H9 (cell line): Measurements from ENCODE around the gene PKP3. TPM values are rescaled to one million over a fixed set of nuclear protein-coding genes. Genes with fewer than 3 reads are reported as not detected.

Source experiments
- DNase-seq: peaks from one replicate; pipeline ENCODE4 v3.0.0-alpha.2; 2017
- H2AFZ ChIP-seq: one replicate; pipeline ENCODE4 v1.6.1; 2013; ENCODE audit warnings: mild to moderate bottlenecking, low read length, control low read depth, moderate library complexity
- H2AK5ac ChIP-seq: 2 replicates; pipeline ENCODE4 v1.6.1; 2013; ENCODE audit warnings: low read length, control low read depth, mixed read lengths; ENCODE audit not compliant: insufficient read length
- H2BK120ac ChIP-seq: one replicate; pipeline ENCODE4 v1.6.1; 2013; ENCODE audit warnings: low read depth, mild to moderate bottlenecking, low read length, control low read depth, inconsistent platforms; ENCODE audit not compliant: poor library complexity, severe bottlenecking
- H2BK12ac ChIP-seq: 2 replicates; pipeline ENCODE4 v1.6.1; 2013; ENCODE audit warnings: low read length, control low read depth, mixed read lengths, low read depth; ENCODE audit not compliant: insufficient read length
- H2BK15ac ChIP-seq: 2 replicates; pipeline ENCODE4 v1.6.1; 2013; ENCODE audit warnings: low read depth, low read length, control low read depth
- H2BK20ac ChIP-seq: one replicate; pipeline ENCODE4 v1.6.1; 2013; ENCODE audit warnings: low read depth, mild to moderate bottlenecking, low read length, control low read depth, inconsistent platforms; ENCODE audit not compliant: poor library complexity, severe bottlenecking
- H2BK5ac ChIP-seq: 2 replicates; pipeline ENCODE4 v1.6.1; 2013; ENCODE audit warnings: low read length, control low read depth, mixed read lengths; ENCODE audit not compliant: insufficient read length
- H3K14ac ChIP-seq: 2 replicates; pipeline ENCODE4 v1.6.1; 2013; ENCODE audit warnings: low read length, control low read depth; ENCODE audit not compliant: insufficient read depth
- H3K18ac ChIP-seq: 2 replicates; pipeline ENCODE4 v1.6.1; 2013; ENCODE audit warnings: low read depth, mild to moderate bottlenecking, mixed read lengths, low read length, control low read depth; ENCODE audit not compliant: insufficient read length
- H3K23ac ChIP-seq: 2 replicates; pipeline ENCODE4 v1.6.1; 2013; ENCODE audit warnings: low read length, control low read depth, mixed read lengths, low read depth; ENCODE audit not compliant: insufficient read length
- H3K23me2 ChIP-seq: 2 replicates; pipeline ENCODE4 v1.6.1; 2013; ENCODE audit warnings: low read depth, mild to moderate bottlenecking, mixed read lengths, low read length, control low read depth; ENCODE audit not compliant: insufficient read length, poor library complexity, severe bottlenecking
- H3K27ac ChIP-seq: 2 replicates; pipeline ENCODE4 v1.5.1; 2013; ENCODE audit warnings: low read length, control low read depth, mixed read lengths, low read depth; ENCODE audit not compliant: insufficient read length
- H3K27me3 ChIP-seq: 2 replicates; pipeline ENCODE4 v1.6.1; 2013; ENCODE audit warnings: low read length, control low read depth, inconsistent platforms; ENCODE audit not compliant: insufficient read depth
- H3K4ac ChIP-seq: 2 replicates; pipeline ENCODE4 v1.6.1; 2013; ENCODE audit warnings: low read depth, mild to moderate bottlenecking, control low read depth, inconsistent platforms, low read length, moderate library complexity
- H3K4me1 ChIP-seq: 2 replicates; pipeline ENCODE4 v1.6.1; 2013; ENCODE audit warnings: low read length, control low read depth, inconsistent platforms; ENCODE audit not compliant: insufficient read depth
- H3K4me2 ChIP-seq: 2 replicates; pipeline ENCODE4 v1.6.1; 2013; ENCODE audit warnings: low read length, control low read depth, mixed read lengths; ENCODE audit not compliant: insufficient read length, insufficient read depth
- H3K56ac ChIP-seq: 2 replicates; pipeline ENCODE4 v1.6.1; 2013; ENCODE audit warnings: low read depth, mild to moderate bottlenecking, mixed read lengths, low read length, control low read depth; ENCODE audit not compliant: insufficient read length
- H3K79me1 ChIP-seq: 2 replicates; pipeline ENCODE4 v1.6.1; 2013; ENCODE audit warnings: low read depth, mild to moderate bottlenecking, moderate library complexity, low read length, control low read depth, inconsistent platforms; ENCODE audit not compliant: insufficient read depth, poor library complexity, severe bottlenecking
- H3K79me2 ChIP-seq: 2 replicates; pipeline ENCODE4 v1.6.1; 2013; ENCODE audit warnings: low read length, control low read depth, inconsistent platforms; ENCODE audit not compliant: insufficient read depth
- H3K9ac ChIP-seq: 2 replicates; pipeline ENCODE4 v1.6.1; 2013; ENCODE audit warnings: low read length, control low read depth, mixed read lengths; ENCODE audit not compliant: insufficient read length; ENCODE audit errors: extremely low read depth
- H3K9me3 ChIP-seq: one replicate; pipeline ENCODE4 v1.6.1; 2013; ENCODE audit warnings: low read depth, low read length, inconsistent platforms; ENCODE audit not compliant: control insufficient read depth
- H3T11ph ChIP-seq: one replicate; pipeline ENCODE4 v1.6.1; 2013; ENCODE audit warnings: mild to moderate bottlenecking, low read length, control low read depth, inconsistent platforms
- H4K20me1 ChIP-seq: one replicate; pipeline ENCODE4 v1.6.1; 2013; ENCODE audit not compliant: control insufficient read depth, insufficient read length, insufficient read depth
- H4K5ac ChIP-seq: 2 replicates; pipeline ENCODE4 v1.6.1; 2013; ENCODE audit warnings: low read depth, mild to moderate bottlenecking, mixed read lengths, low read length, control low read depth; ENCODE audit not compliant: insufficient read length
- H4K8ac ChIP-seq: replicated peaks from 2 replicates; pipeline ENCODE4 v1.6.1; 2013; ENCODE audit warnings: low read length, control low read depth, mixed read lengths, low read depth; ENCODE audit not compliant: insufficient read length
- H4K91ac ChIP-seq: 2 replicates; pipeline ENCODE4 v1.6.1; 2013; ENCODE audit warnings: low read depth, mild to moderate bottlenecking, moderate library complexity, mixed read lengths, low read length, control low read depth; ENCODE audit not compliant: insufficient read length
- H3K27ac Mint-ChIP-seq, 3 experiments: 2 replicates in 2 of 3; 3 replicates in 1 of 3; pipeline ENCODE4 v1.8.0; 2020 to 2021; ENCODE audit warnings: mixed read lengths in 3 of 3, mild to moderate bottlenecking in 1 of 3, moderate library complexity in 1 of 3
- H3K27me3 Mint-ChIP-seq: 2 replicates; pipeline ENCODE4 v1.8.0; 2021; ENCODE audit warnings: low read depth, mild to moderate bottlenecking, moderate library complexity, mixed read lengths
- H3K36me3 Mint-ChIP-seq, 3 experiments: 2 replicates in 2 of 3; 3 replicates in 1 of 3; pipeline ENCODE4 v1.8.0; 2020 to 2021; ENCODE audit warnings: low read depth in 3 of 3, mixed read lengths in 3 of 3; ENCODE audit not compliant: insufficient read depth in 1 of 3
- H3K4me1 Mint-ChIP-seq, 2 experiments: 2 replicates each; pipeline ENCODE4 v1.8.0; 2020; ENCODE audit warnings: mixed read lengths in 2 of 2
- H3K4me3 Mint-ChIP-seq, 2 experiments: 2 replicates in 1 of 2; 3 replicates in 1 of 2; pipeline ENCODE4 v1.8.0; 2020 to 2021; ENCODE audit warnings: mild to moderate bottlenecking in 2 of 2, mixed read lengths in 2 of 2, moderate library complexity in 1 of 2
- H3K9me3 Mint-ChIP-seq, 2 experiments: 2 replicates in 1 of 2; 3 replicates in 1 of 2; pipeline ENCODE4 v1.8.0; 2020; ENCODE audit warnings: mild to moderate bottlenecking in 2 of 2, mixed read lengths in 2 of 2, moderate library complexity in 1 of 2
- WGBS: extraction: QIAGEN DNeasy Blood & Tissue Kit; methylation state at CpG from one replicate; pipeline ENCODE4 v1.1.7; 2013; ENCODE audit warnings: missing lambda C conversion rate, low lambda C conversion rate, mixed read lengths; ENCODE audit not compliant: insufficient read length; ENCODE audit errors: extremely low coverage; 5-methylcytosine and 5-hydroxymethylcytosine counted together
- total RNA-seq: library from RNA; stranded (reverse); gene quantifications from 2 replicates; pipeline ENCODE4 v1.2.1, GENCODE V29; 2021
- TF ChIP-seq, protein P1 (sequence below): fragments of 200-600 bp; sonication (generic); conservative IDR thresholded peaks from 3 replicates; pipeline ENCODE4 v1.8.0; 2021; ENCODE audit warnings: antibody characterized with exemption, mild to moderate bottlenecking

PKP3 gene
- total RNA-seq, 1 experiment from 2014 or later: 41.7 TPM

DNA sequence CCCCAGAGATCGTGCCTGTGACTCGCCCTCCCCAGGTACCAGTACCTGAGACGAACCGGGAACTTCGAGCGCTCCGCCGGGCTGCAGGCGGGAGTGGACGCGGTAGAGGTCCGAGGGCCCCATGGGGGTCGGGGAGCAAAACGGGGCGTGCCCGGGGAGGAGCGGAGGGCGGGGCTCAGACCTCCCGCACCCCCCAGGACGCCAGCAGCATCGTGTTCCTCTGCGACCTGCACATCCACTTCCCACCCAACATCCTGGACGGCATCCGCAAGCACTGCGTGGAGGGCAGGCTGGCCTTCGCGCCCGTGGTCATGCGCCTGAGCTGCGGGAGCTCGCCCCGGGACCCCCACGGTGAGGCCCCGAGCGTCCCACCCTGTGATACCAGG lies 13.9 kb upstream of the PKP3 start:
- no peak overlapping the region for H3K4me3 Mint-ChIP-seq
- no peak overlapping the region for H3K27ac Mint-ChIP-seq
- Histone ChIP-seq H3K79me2 (no peaks in the 10 kb centered on the region), H3K27ac (no peak overlapping the region), H3K4me2 (no peak overlapping the region), H4K5ac (no peak overlapping the region), H4K91ac (no peak overlapping the region), H3K23me2 (no peaks in the 10 kb centered on the region), H3K27me3 (no peaks in the 10 kb centered on the region), H3K23ac (no peak overlapping the region), H3K14ac (no peak overlapping the region), H3K9ac (no peak overlapping the region), H2AFZ (no peak overlapping the region), H3K18ac (no peak overlapping the region), H3K4me1 (no peaks in the 10 kb centered on the region), H2AK5ac (no peak overlapping the region), H3K56ac (no peak overlapping the region), H3T11ph (no peak overlapping the region), H3K4ac (no peak overlapping the region), H2BK20ac (no peak overlapping the region), H2BK120ac (no peak overlapping the region), H2BK15ac (no peak overlapping the region), H3K9me3 (no peaks in the 10 kb centered on the region), H2BK5ac (no peak overlapping the region), H4K20me1 (no peaks in the 10 kb centered on the region), H4K8ac (no peak overlapping the region), H2BK12ac (no peak overlapping the region), H3K79me1 (no peaks in the 10 kb centered on the region)
- H3K9me3 Mint-ChIP-seq: no peaks in the 10 kb centered on the region; a peak in 2 of 5 replicates
- no CpG with 5 or more reads among the region's 35 CpGs for WGBS
- H3K36me3 Mint-ChIP-seq: peaks cover 24 to 47% (median 34%) of the 10 kb centered on the region in 3 experiments
- no peak for DNase-seq
- TF ChIP-seq, protein P1, sequence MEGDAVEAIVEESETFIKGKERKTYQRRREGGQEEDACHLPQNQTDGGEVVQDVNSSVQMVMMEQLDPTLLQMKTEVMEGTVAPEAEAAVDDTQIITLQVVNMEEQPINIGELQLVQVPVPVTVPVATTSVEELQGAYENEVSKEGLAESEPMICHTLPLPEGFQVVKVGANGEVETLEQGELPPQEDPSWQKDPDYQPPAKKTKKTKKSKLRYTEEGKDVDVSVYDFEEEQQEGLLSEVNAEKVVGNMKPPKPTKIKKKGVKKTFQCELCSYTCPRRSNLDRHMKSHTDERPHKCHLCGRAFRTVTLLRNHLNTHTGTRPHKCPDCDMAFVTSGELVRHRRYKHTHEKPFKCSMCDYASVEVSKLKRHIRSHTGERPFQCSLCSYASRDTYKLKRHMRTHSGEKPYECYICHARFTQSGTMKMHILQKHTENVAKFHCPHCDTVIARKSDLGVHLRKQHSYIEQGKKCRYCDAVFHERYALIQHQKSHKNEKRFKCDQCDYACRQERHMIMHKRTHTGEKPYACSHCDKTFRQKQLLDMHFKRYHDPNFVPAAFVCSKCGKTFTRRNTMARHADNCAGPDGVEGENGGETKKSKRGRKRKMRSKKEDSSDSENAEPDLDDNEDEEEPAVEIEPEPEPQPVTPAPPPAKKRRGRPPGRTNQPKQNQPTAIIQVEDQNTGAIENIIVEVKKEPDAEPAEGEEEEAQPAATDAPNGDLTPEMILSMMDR: no peak
- H3K27me3 Mint-ChIP-seq: no peaks in the 10 kb centered on the region
- H3K4me1 Mint-ChIP-seq: peaks cover 0 to 3% of the 10 kb centered on the region in 2 experiments; a peak in 1 of 4 replicates
